WTC11 (cell line): ENCODE results near the gene NRN1.
"Not testable (repeated sequence)": the region's sequence is repeated elsewhere in the genome, so short reads cannot be mapped to it uniquely, and the experiment has no call there.

Experiments
- ESRRA ChIP-seq: sonication (generic); formaldehyde crosslinking; IDR thresholded peaks from 2 replicates; pipeline ENCODE4 v1.8.1; 2022; ENCODE audit warnings: mild to moderate bottlenecking, missing genetic modification reagents, borderline replicate concordance
- JAZF1 ChIP-seq: fragments of 250-450 bp; sonication (Bioruptor Pico); IDR thresholded peaks from 2 replicates; pipeline ENCODE4 v1.9.0; 2021; ENCODE audit warnings: moderate library complexity, mild to moderate bottlenecking, inconsistent platforms
- NR2C2 ChIP-seq: sonication (generic); formaldehyde crosslinking; IDR thresholded peaks from 2 replicates; pipeline ENCODE4 v1.8.0; 2022; ENCODE audit warnings: mild to moderate bottlenecking, missing genetic modification reagents
- ZNF121 ChIP-seq: sonication (generic); formaldehyde crosslinking; IDR thresholded peaks from 2 replicates; pipeline ENCODE4 v1.8.0; 2023; ENCODE audit warnings: missing genetic modification reagents
- TF ChIP-seq, protein P1 (sequence below): fragments of 200-600 bp; IDR thresholded peaks from 2 replicates; pipeline ENCODE4 v1.8.0; 2022; ENCODE audit warnings: antibody characterized with exemption
- TF ChIP-seq, protein P2 (sequence below): sonication (generic); formaldehyde crosslinking; IDR thresholded peaks from 2 replicates; pipeline ENCODE4 v1.8.1; 2022; ENCODE audit warnings: mild to moderate bottlenecking, missing genetic modification reagents, moderate library complexity, borderline replicate concordance
- TF ChIP-seq, protein P3 (sequence below): sonication (generic); formaldehyde crosslinking; IDR thresholded peaks from 2 replicates; pipeline ENCODE4 v1.8.1; 2023; ENCODE audit warnings: mild to moderate bottlenecking, missing genetic modification reagents, borderline replicate concordance

DNA sequence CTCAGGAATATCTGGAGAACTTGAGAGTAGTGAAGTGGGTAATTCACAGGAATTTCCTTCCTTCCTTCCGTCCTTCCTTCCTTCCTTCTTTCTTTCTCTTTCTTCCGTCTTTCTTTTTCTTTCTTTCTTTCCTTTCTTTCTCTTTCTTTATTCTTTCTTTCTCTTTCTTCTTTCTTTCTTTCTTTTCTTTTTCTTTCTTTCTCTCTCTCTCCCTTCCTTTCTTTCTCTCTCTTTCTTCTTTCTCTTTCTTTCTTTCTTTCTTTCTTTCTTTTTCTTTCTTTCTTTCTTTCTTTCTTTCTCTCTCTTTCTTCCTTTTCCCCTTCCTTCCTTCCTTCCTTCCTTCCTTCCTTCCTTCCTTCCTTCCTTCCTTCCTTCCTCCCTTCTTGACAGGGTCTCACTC, 16.1 kb upstream of the NRN1 start:
- TF ChIP-seq, protein P1, sequence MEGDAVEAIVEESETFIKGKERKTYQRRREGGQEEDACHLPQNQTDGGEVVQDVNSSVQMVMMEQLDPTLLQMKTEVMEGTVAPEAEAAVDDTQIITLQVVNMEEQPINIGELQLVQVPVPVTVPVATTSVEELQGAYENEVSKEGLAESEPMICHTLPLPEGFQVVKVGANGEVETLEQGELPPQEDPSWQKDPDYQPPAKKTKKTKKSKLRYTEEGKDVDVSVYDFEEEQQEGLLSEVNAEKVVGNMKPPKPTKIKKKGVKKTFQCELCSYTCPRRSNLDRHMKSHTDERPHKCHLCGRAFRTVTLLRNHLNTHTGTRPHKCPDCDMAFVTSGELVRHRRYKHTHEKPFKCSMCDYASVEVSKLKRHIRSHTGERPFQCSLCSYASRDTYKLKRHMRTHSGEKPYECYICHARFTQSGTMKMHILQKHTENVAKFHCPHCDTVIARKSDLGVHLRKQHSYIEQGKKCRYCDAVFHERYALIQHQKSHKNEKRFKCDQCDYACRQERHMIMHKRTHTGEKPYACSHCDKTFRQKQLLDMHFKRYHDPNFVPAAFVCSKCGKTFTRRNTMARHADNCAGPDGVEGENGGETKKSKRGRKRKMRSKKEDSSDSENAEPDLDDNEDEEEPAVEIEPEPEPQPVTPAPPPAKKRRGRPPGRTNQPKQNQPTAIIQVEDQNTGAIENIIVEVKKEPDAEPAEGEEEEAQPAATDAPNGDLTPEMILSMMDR: not testable (repeated sequence)
- not testable (repeated sequence) for TF ChIP-seq ZNF121 (CRISPR knock-in tag); JAZF1 (CRISPR knock-in tag); ESRRA (CRISPR knock-in tag); NR2C2
- TF ChIP-seq, protein P2, sequence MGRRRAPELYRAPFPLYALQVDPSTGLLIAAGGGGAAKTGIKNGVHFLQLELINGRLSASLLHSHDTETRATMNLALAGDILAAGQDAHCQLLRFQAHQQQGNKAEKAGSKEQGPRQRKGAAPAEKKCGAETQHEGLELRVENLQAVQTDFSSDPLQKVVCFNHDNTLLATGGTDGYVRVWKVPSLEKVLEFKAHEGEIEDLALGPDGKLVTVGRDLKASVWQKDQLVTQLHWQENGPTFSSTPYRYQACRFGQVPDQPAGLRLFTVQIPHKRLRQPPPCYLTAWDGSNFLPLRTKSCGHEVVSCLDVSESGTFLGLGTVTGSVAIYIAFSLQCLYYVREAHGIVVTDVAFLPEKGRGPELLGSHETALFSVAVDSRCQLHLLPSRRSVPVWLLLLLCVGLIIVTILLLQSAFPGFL: not testable (repeated sequence)
- TF ChIP-seq, protein P3, sequence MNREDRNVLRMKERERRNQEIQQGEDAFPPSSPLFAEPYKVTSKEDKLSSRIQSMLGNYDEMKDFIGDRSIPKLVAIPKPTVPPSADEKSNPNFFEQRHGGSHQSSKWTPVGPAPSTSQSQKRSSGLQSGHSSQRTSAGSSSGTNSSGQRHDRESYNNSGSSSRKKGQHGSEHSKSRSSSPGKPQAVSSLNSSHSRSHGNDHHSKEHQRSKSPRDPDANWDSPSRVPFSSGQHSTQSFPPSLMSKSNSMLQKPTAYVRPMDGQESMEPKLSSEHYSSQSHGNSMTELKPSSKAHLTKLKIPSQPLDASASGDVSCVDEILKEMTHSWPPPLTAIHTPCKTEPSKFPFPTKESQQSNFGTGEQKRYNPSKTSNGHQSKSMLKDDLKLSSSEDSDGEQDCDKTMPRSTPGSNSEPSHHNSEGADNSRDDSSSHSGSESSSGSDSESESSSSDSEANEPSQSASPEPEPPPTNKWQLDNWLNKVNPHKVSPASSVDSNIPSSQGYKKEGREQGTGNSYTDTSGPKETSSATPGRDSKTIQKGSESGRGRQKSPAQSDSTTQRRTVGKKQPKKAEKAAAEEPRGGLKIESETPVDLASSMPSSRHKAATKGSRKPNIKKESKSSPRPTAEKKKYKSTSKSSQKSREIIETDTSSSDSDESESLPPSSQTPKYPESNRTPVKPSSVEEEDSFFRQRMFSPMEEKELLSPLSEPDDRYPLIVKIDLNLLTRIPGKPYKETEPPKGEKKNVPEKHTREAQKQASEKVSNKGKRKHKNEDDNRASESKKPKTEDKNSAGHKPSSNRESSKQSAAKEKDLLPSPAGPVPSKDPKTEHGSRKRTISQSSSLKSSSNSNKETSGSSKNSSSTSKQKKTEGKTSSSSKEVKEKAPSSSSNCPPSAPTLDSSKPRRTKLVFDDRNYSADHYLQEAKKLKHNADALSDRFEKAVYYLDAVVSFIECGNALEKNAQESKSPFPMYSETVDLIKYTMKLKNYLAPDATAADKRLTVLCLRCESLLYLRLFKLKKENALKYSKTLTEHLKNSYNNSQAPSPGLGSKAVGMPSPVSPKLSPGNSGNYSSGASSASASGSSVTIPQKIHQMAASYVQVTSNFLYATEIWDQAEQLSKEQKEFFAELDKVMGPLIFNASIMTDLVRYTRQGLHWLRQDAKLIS: not testable (repeated sequence)
